ENCODE measurements around the gene EEF1E1. TPM values are rescaled to one million over a fixed set of nuclear protein-coding genes. Genes with fewer than 3 reads are reported as not detected.
"Not testable (repeated sequence)": the region's sequence is repeated elsewhere in the genome, so short reads cannot be mapped to it uniquely, and the experiment has no call there.

Gene EEF1E1
- total RNA-seq, 1 donor from 2014 or later: 52.6 TPM

DNA sequence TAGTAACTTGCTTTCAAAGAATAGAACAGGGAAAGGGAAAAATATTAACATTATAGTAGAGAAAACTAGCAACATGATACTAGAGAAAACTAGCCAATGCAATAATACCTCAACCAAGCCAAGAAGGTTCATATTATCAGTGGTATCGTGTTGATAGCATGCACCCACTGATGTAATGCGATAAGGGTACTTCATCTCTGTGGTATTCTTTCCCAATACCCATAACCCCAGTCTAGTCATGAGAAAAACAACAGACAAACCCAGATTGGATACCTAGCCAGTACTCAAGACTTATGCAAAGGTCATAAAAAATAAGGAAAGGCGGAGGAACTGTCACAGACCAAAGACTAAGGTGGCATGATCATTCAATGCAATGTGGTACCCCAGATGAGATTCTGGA lies 59.1 kb downstream of the EEF1E1 start:
- TF ChIP-seq, protein P1, sequence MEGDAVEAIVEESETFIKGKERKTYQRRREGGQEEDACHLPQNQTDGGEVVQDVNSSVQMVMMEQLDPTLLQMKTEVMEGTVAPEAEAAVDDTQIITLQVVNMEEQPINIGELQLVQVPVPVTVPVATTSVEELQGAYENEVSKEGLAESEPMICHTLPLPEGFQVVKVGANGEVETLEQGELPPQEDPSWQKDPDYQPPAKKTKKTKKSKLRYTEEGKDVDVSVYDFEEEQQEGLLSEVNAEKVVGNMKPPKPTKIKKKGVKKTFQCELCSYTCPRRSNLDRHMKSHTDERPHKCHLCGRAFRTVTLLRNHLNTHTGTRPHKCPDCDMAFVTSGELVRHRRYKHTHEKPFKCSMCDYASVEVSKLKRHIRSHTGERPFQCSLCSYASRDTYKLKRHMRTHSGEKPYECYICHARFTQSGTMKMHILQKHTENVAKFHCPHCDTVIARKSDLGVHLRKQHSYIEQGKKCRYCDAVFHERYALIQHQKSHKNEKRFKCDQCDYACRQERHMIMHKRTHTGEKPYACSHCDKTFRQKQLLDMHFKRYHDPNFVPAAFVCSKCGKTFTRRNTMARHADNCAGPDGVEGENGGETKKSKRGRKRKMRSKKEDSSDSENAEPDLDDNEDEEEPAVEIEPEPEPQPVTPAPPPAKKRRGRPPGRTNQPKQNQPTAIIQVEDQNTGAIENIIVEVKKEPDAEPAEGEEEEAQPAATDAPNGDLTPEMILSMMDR (IDR thresholded peaks at IDR 0.05; ENCODE audit: insufficient read depth, low read length, poor library complexity, severe bottlenecking): no peak
- Histone ChIP-seq H3K27me3 (ENCODE audit: control insufficient read depth, insufficient read depth, low read length) (no peaks in the 10 kb centered on the region), H3K4me3 (ENCODE audit: low read depth, low read length) (no peak overlapping the region), H3K36me3 (ENCODE audit: control insufficient read depth, insufficient read depth, low read length) (no peaks in the 10 kb centered on the region)
- DNase-seq (ENCODE audit: low read depth): no peak

DNA sequence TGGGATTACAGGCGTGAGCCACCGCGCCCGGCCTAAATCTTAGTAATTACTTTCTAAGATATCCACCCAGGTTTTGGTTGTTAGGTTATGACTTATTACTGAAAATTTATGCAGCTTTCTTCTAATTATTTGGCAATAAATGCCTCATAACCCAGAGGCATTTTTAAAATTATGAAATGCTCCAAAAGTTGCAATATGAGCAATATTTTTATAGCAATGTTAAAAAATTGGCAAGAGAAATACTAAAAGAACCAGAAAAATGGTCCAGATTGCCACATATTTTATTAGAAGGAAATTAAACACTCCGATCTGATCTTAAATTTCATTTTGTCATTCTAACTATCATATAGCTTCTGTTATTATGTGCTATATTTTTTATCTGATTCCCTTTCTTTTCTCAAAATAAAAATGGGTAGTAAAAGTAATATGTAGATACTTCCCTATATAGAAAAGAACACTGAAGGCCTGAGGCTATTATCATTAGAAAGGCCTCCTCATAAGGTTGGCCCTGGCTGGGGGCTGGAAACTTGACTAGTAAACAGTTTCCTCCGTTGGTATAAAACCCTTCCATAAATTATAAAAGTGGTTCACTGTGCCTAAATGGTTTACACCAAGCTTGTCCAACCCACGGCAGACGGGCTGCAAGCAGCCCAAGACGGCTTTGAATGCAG lies 60.3 kb downstream of the EEF1E1 start:
- TF ChIP-seq, protein P1 (IDR thresholded peaks at IDR 0.05; ENCODE audit: insufficient read depth, low read length, poor library complexity, severe bottlenecking): no peak
- no peaks in the 10 kb centered on the region for H3K27me3 ChIP-seq (ENCODE audit: control insufficient read depth, insufficient read depth, low read length)
- no peak overlapping the region for H3K4me3 ChIP-seq (ENCODE audit: low read depth, low read length)
- no peaks in the 10 kb centered on the region for H3K36me3 ChIP-seq (ENCODE audit: control insufficient read depth, insufficient read depth, low read length)
- DNase-seq (ENCODE audit: low read depth): no peak

DNA sequence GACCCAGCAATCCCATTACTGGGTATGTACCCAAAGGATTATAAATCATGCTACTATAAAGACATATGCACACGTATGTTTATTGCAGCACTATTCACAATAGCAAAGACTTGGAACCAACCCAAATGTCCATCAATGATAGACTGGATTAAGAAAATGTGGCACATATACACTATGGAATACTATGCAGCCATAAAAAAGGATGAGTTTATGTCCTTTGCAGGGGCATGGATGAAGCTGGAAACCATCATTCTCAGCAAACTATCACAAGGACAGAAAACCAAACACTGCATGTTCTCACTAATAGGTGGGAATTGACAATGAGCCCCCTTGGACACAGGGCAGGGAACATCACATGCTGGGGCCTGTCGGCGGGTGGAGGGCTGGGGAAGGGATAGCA lies 68.2 kb downstream of the EEF1E1 start:
- H3K36me3 ChIP-seq (ENCODE audit: control insufficient read depth, insufficient read depth, low read length); DNase-seq (ENCODE audit: low read depth); H3K27me3 ChIP-seq (ENCODE audit: control insufficient read depth, insufficient read depth, low read length); H3K4me3 ChIP-seq (ENCODE audit: low read depth, low read length): not testable (repeated sequence)

DNA sequence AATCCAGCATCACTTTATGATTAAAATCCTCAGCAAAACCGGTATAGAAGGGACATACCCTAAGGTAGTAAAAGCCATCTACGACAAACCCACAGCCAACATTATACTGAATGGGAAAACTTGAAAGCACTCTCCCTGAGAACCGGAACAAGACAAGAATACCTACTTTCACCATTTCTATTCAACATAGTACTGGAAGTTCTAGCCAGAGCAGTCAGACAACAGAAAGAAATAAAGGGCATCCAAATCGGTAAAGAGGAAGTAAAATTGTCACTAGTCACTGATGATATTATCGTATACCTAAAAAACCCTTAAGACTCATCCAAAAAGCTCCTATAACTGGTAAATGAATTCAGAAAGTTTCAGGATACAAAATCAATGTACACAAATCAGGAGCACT lies 71.4 kb downstream of the EEF1E1 start:
- DNase-seq (ENCODE audit: low read depth): no peak
- H3K4me3 ChIP-seq (ENCODE audit: low read depth, low read length): no peak overlapping the region
- no peaks in the 10 kb centered on the region for H3K36me3 ChIP-seq (ENCODE audit: control insufficient read depth, insufficient read depth, low read length)
- TF ChIP-seq, protein P1 (IDR thresholded peaks at IDR 0.05; ENCODE audit: insufficient read depth, low read length, poor library complexity, severe bottlenecking): no peak
- no peaks in the 10 kb centered on the region for H3K27me3 ChIP-seq (ENCODE audit: control insufficient read depth, insufficient read depth, low read length)

Other genes with a start within 250 kb of the EEF1E1 start
- gene TXNDC5, start 191.8 kb downstream of the EEF1E1 start, total RNA-seq: 193 and 198 TPM in 2 replicates
- 14.8 and 22.0 TPM in 2 replicates for gene BLOC1S5, start 38.2 kb downstream of the EEF1E1 start, total RNA-seq